HG02588 (cell line): Measurements from ENCODE around the gene SORBS1.

Source experiments
- ATAC-seq: cut with Tn5 transposase; IDR thresholded peaks from one replicate; pipeline ENCODE4 v1.9.1; 2021; ENCODE audit warnings: mild to moderate bottlenecking, moderate library complexity; ENCODE audit not compliant: unreplicated experiment

The SORBS1 gene

GRCh38 chr10:95395947-95396449 lies 165.2 kb downstream of the SORBS1 start:
- ATAC-seq, result no peak

GRCh38 chr10:95394161-95394880 lies 166.8 kb downstream of the SORBS1 start:
- ATAC-seq, result peak; percentile 47

GRCh38 chr10:95392681-95393164 lies 168.4 kb downstream of the SORBS1 start:
- ATAC-seq, result no peak

- ATAC-seq, result no peak
Measured at GRCh38 chr10:95392217-95392584, 169.0 kb downstream of the SORBS1 start.

- no peak for ATAC-seq
Measured at GRCh38 chr10:95391581-95392216, 169.5 kb downstream of the SORBS1 start.

- no peak for ATAC-seq
Measured at GRCh38 chr10:95391164-95391563, 170.0 kb downstream of the SORBS1 start.

GRCh38 chr10:95389982-95390381 lies 171.2 kb downstream of the SORBS1 start:
- no peak for ATAC-seq

- no peak for ATAC-seq
Measured at GRCh38 chr10:95389176-95389575, 172.0 kb downstream of the SORBS1 start.

GRCh38 chr10:95388539-95388938 lies 172.6 kb downstream of the SORBS1 start:
- ATAC-seq, result no peak

- ATAC-seq, result no peak
Measured at GRCh38 chr10:95388109-95388471, 173.1 kb downstream of the SORBS1 start.

- no peak for ATAC-seq
Measured at GRCh38 chr10:95384011-95384704, 177.0 kb downstream of the SORBS1 start.

- no peak for ATAC-seq
Measured at GRCh38 chr10:95382596-95382995, 178.6 kb downstream of the SORBS1 start.

- no peak for ATAC-seq
Measured at GRCh38 chr10:95382174-95382573, 179.0 kb downstream of the SORBS1 start.

- ATAC-seq, result no peak
Measured at GRCh38 chr10:95377950-95378349, 183.2 kb downstream of the SORBS1 start.

GRCh38 chr10:95375418-95375817 lies 185.8 kb downstream of the SORBS1 start:
- ATAC-seq, result no peak

- ATAC-seq, result peak; percentile 74
Measured at GRCh38 chr10:95374597-95375209, 186.5 kb downstream of the SORBS1 start.

GRCh38 chr10:95373660-95374059 lies 187.5 kb downstream of the SORBS1 start:
- ATAC-seq, result no peak

- ATAC-seq, result no peak
Measured at GRCh38 chr10:95364342-95364741, 196.8 kb downstream of the SORBS1 start.

GRCh38 chr10:95363303-95363912 lies 197.8 kb downstream of the SORBS1 start:
- peak; percentile 65 for ATAC-seq

GRCh38 chr10:95360122-95360714 lies 201.0 kb downstream of the SORBS1 start:
- no peak for ATAC-seq
